NCI-H69 (cell line): ENCODE results near the gene ZNF417.
"Not testable (repeated sequence)": the region's sequence is repeated elsewhere in the genome, so short reads cannot be mapped to it uniquely, and the experiment has no call there.

ENCODE experiments used
- DNase-seq: peaks from one replicate; lab custom pipeline; 2025; lab: John Stamatoyannopoulos, UW

ZNF417 gene

GRCh38 chr19:57887195-57887941 lies 29.0 kb downstream of the ZNF417 start:
- DNase-seq, result no peak

GRCh38 chr19:57886046-57886445 lies 30.3 kb downstream of the ZNF417 start:
- no peak for DNase-seq

- DNase-seq, result not testable (repeated sequence)
These were observed 42.3 kb downstream of the ZNF417 start for GRCh38 chr19:57873883-57874799.

- no peak for DNase-seq
These were observed 43.9 kb downstream of the ZNF417 start for GRCh38 chr19:57872450-57872849.

- DNase-seq, result no peak
These were observed 46.2 kb downstream of the ZNF417 start for GRCh38 chr19:57870225-57870624.

GRCh38 chr19:57869655-57870054 lies 46.7 kb downstream of the ZNF417 start:
- DNase-seq, result not testable (repeated sequence)

GRCh38 chr19:57867868-57868492 lies 48.4 kb downstream of the ZNF417 start:
- DNase-seq, result no peak
